ENCODE data around the gene CTAGE8. TPM values are rescaled to one million over a fixed set of nuclear protein-coding genes. Genes with fewer than 3 reads are reported as not detected.
"Not testable (repeated sequence)": the region's sequence is repeated elsewhere in the genome, so short reads cannot be mapped to it uniquely, and the experiment has no call there.

The CTAGE8 gene
- polyA plus RNA-seq, 3 donors: 5.0 to 14.3 (median 5.7) TPM

DNA sequence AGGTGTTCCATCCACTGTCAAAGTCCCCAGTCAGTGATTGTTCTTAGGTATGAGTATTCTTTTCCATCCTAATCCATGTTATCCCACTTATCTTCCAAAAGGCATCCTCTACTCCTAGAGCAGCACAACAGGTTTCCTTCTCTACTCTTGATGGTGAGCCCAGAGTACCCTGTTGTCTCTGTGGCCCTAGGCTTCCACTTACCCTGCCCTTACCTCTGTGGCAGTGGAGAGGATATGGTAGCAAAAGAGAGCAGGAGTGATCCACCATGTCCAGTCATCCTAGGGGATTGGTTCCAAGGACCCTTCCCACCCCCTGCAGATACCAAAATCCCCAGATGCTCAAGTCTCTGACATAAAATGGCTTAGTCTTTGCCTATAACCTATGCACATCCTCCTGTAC, 51.9 kb downstream of the CTAGE8 start:
- not testable (repeated sequence) for DNase-seq (ENCODE audit: extremely low read depth in 1 of 11, low read depth in 9 of 11, low spot score in 4 of 11)

Other genes starting within 250 kb of the CTAGE8 start
- under 1 TPM in 1 of 3 donors, not detected in 2; 0.06 TPM for gene OR2A5, start 220.3 kb downstream of the CTAGE8 start, polyA plus RNA-seq (ENCODE audit: insufficient read length in 3 of 3)
- under 1 TPM in 1 of 3 donors, not detected in 2; 0.17 TPM for gene OR2A25, start 199.5 kb downstream of the CTAGE8 start, polyA plus RNA-seq (ENCODE audit: insufficient read length in 3 of 3)
- under 1 TPM; 0.04 to 0.08 (median 0.06) TPM for gene OR2A12, start 183.0 kb downstream of the CTAGE8 start, polyA plus RNA-seq (ENCODE audit: insufficient read length in 3 of 3)
- not detected for gene OR2A2, start 159.7 kb downstream of the CTAGE8 start, polyA plus RNA-seq (ENCODE audit: insufficient read length in 3 of 3)
- not detected for gene OR2A14, start 146.1 kb downstream of the CTAGE8 start, polyA plus RNA-seq (ENCODE audit: insufficient read length in 3 of 3)
- 10 to 100 TPM in 1 of 3 donors, 1 to 10 TPM in 2; 3.2 to 10.3 (median 3.7) TPM for gene CTAGE4, start 85.8 kb downstream of the CTAGE8 start, polyA plus RNA-seq (ENCODE audit: insufficient read length in 3 of 3)
- gene ARHGEF35, start 73.5 kb downstream of the CTAGE8 start, polyA plus RNA-seq (ENCODE audit: insufficient read length in 3 of 3): 10 to 100 TPM; 19.6 to 25.1 (median 21.8) TPM
- 1 to 10 TPM in 2 of 3 donors, under 1 TPM in 1; 0.98 to 2.7 (median 1.2) TPM for gene OR2A42, start 29.7 kb downstream of the CTAGE8 start, polyA plus RNA-seq (ENCODE audit: insufficient read length in 3 of 3)
- 10 to 100 TPM in 2 of 3 donors, 1 to 10 TPM in 1; 3.9 to 12.1 (median 11.6) TPM for gene OR2A7, start 4.5 kb downstream of the CTAGE8 start, polyA plus RNA-seq (ENCODE audit: insufficient read length in 3 of 3)
- 1 to 10 TPM in 1 of 3 donors, under 1 TPM in 2; 0.42 to 1.1 (median 0.81) TPM for gene OR2A1, start 43.1 kb upstream of the CTAGE8 start, polyA plus RNA-seq (ENCODE audit: insufficient read length in 3 of 3)
- gene ARHGEF5, start 86.1 kb upstream of the CTAGE8 start, polyA plus RNA-seq (ENCODE audit: insufficient read length in 3 of 3): 10 to 100 TPM; 16.5 to 28.0 (median 25.6) TPM
- not detected for gene NOBOX, start 134.4 kb upstream of the CTAGE8 start, polyA plus RNA-seq (ENCODE audit: insufficient read length in 3 of 3)

Data from renal cortex interstitium (tissue), 11 donors.